SK-N-MC (cell line): ENCODE results near the gene KCNJ18.
"Not testable (repeated sequence)": the region's sequence is repeated elsewhere in the genome, so short reads cannot be mapped to it uniquely, and the experiment has no call there.

ENCODE experiments used
- DNase-seq: peaks from one replicate; pipeline ENCODE4 v3.0.0-alpha.2; 2011; ENCODE audit warnings: low read depth, low spot score
- H3K27ac ChIP-seq: fragments of 200-600 bp; sonication (generic); 2 replicates; pipeline ENCODE4 v1.5.1; 2016; ENCODE audit warnings: mixed run types
- H3K36me3 ChIP-seq: fragments of 200-600 bp; sonication (generic); 2 replicates; pipeline ENCODE4 v1.6.1; 2017; ENCODE audit warnings: antibody characterized with exemption, low read length, mixed read lengths; ENCODE audit not compliant: insufficient read depth
- H3K4me3 ChIP-seq: fragments of 200-600 bp; sonication (generic); 2 replicates; pipeline ENCODE4 v1.5.1; 2016
- H3K9ac ChIP-seq: fragments of 200-600 bp; sonication (generic); 2 replicates; pipeline ENCODE4 v1.8.0; 2017; ENCODE audit warnings: mixed run types, mixed read lengths; ENCODE audit not compliant: insufficient read length
- H3K9me3 ChIP-seq: fragments of 200-600 bp; sonication (generic); 2 replicates; pipeline ENCODE4 v1.6.1; 2017; ENCODE audit warnings: low read depth, mild to moderate bottlenecking, antibody characterized with exemption, low read length, moderate library complexity, mixed read lengths

The KCNJ18 gene

DNA sequence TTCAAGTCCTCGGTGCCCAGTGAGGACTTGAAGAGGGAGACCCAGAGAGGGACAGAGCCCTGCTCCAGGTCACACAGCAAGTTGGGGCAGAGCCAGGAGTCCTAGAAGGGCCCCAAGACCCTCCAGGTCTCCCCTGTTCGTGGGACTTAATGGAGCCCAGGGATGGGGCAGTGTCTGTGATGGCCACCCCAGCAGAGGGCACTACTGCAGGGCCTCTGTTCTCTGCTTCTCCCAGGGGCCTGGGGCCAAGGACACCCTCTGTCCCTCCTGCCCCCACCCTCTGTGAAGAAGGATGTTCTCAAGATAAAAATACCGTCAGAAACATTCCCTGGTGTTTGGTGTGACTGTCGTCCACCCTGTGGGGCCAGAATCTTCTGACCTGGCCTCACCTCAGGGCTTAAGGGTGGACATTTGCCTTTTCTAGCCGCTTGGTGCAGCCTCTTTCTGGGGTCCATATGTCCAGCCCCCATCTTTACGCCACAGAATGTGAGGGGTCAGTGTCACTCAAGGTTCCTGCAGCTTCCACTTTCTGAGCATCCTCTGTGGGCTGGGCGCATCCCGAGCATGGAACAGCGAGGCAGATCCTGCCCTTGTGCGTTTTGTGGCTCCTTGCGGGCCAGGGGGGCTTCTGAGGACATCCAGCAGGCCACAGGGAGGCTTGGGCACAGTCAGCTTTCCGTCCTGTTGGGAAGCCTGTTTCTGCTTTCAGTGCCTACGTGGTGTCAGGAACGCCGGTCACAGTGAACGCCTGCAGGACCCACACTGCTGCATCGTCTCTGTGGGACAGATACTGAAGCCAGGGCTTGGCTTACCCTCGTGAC, at the start of gene KCNJ18:
KCNJ18 (plus strand) TSS at position 641 of the 821 bp plus-strand sequence. CDS start 10,264 bp downstream, outside the sequence.
- not testable (repeated sequence) for H3K9ac ChIP-seq, DNase-seq, H3K9me3 ChIP-seq, H3K27ac ChIP-seq, H3K4me3 ChIP-seq, H3K36me3 ChIP-seq

DNA sequence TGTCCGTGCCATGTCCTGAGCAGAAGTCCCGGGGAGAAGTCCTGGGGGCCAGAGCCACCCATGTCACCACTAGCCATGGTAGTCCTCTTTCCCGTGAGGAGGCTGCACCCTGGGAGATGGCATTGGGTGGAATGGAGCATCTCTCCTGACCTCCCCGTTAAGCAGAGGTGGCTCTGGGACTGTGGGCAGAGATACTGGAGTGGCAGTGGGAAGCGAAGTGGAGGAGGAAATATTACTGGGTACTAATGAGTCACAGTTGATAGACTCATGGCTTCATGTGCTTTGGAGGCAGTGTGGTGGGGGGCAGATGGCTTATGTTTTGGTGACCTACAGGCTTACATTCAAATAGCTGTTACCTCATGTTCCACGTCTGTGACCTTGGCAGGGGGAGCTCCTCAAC, 44.2 kb upstream of the KCNJ18 start:
- not testable (repeated sequence) for H3K4me3 ChIP-seq, DNase-seq, H3K36me3 ChIP-seq, H3K9me3 ChIP-seq, H3K9ac ChIP-seq, H3K27ac ChIP-seq

DNA sequence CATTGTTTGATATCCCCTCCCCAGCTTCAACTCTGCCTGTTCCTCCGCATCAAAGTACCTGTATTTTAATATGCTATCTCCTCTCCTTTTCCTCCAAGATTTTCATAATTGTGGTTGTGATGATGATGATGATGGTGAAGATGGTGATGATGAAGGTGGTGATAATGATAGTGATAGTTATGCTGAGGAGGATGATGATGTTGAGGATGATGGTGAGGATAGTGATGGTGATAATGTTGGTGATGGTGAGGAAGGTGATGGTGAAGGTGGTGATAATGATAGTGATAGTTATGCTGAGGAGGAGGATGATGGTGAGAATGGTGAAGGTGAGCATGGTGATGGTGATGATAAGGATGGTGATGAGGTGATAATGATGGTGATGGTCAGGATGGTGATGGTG, 42.3 kb upstream of the KCNJ18 start:
- H3K27ac ChIP-seq, H3K9ac ChIP-seq, H3K9me3 ChIP-seq, DNase-seq, H3K4me3 ChIP-seq, H3K36me3 ChIP-seq: not testable (repeated sequence)

DNA sequence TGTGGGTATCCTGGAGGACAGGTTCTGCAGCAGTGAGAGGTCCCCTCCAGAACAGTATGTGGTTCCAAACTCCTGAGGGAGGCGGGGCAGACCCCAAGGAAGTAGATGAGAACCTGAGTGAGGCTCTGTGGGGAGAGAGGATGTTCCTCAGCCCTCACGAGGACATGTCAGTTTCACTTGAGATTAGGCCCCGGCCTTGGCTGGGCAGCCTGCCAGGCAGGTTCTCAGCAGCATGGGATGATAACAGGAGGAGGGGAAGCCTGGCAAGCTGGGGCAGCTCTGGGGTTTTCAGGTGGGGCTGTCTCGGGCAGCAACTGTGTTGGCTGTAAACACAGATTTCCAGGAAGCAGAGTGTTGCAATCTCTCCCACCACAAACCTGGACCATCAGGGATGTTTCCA, 40.3 kb upstream of the KCNJ18 start:
- not testable (repeated sequence) for H3K4me3 ChIP-seq, H3K9me3 ChIP-seq, H3K27ac ChIP-seq, DNase-seq, H3K36me3 ChIP-seq, H3K9ac ChIP-seq

DNA sequence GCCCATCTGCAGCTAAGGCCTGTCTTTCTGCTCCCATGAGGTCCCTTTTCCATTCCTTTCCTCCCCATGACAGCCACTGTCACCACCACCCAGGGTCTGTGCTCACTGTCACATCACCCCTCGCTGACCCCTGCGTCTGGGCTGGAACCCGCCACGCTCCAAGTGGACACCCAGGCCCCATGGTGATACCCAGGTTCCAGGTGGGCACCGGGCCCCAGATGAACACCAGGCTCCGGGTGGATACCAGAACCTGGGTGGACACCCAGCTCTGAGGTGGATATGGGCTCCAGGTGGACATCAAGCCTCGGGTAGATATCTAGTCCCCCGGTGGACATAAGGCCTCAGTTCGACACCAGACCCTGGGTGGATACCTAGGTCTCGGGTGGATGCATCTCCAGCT, 39.1 kb upstream of the KCNJ18 start:
- not testable (repeated sequence) for H3K9ac ChIP-seq, DNase-seq, H3K27ac ChIP-seq

DNA sequence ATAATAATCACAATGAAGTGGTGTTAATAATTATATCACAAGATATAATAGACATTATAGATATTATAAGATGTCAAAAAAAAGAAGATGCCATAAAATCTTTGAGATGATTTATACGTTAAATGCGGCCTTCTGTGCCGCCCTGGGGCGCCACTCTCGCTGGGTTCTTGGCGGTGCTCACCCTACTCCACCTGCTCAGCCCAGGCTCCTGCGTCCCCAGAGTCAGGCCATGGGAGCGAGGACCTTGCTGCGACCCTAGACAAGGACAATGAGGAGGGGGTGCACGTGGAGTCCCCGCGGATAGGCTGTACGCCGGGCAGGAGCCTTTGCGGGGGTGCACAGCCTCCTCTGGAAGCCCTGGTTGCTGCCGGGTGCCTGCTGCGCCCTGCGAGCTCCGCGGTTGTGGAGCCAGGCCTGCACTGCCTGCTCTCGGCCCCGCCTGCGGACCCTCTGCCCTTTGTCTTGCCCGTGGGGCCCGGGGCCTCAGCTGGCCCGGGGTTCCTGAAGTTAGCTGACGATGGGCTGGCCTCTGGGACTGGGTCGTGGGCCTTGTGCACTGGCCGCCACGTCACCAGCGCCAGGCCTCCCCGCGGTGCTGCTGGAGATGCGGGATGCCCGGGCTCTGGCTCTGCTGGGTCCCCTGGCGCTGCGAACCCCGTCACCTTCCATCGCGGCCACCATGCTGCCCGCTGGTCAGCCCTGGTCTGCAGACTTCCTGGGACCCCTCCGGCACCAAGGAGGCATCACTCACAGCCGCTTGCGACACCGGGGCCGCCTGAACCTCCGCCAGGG, 35.6 kb upstream of the KCNJ18 start:
- H3K9ac ChIP-seq, H3K27ac ChIP-seq, DNase-seq, H3K4me3 ChIP-seq, H3K36me3 ChIP-seq, H3K9me3 ChIP-seq: not testable (repeated sequence)

More for the DNA sequence above, 39.1 kb upstream of the KCNJ18 start:
- not testable (repeated sequence) for H3K4me3 ChIP-seq, H3K36me3 ChIP-seq, H3K9me3 ChIP-seq

DNA sequence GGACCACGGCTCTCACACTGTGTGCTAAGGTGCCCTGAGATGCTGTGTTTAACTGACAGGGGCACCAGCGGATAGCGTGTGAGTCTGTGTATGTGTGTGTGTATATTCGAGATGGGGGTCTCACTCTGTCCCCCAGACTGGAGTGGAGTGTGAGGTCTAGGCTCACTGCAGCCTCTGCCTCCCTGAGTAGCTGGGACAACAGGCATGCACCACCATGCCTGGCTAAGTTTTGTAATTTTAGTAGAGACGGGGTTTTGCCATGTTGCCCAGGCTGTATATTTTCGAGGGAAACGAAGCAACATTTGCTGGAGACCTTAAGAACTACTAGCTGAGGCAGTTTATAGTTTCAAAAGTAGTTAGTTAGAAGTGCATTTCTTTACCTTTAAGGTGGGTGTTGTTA, 32.7 kb upstream of the KCNJ18 start:
- H3K4me3 ChIP-seq, H3K27ac ChIP-seq, DNase-seq, H3K9me3 ChIP-seq, H3K9ac ChIP-seq, H3K36me3 ChIP-seq: not testable (repeated sequence)

DNA sequence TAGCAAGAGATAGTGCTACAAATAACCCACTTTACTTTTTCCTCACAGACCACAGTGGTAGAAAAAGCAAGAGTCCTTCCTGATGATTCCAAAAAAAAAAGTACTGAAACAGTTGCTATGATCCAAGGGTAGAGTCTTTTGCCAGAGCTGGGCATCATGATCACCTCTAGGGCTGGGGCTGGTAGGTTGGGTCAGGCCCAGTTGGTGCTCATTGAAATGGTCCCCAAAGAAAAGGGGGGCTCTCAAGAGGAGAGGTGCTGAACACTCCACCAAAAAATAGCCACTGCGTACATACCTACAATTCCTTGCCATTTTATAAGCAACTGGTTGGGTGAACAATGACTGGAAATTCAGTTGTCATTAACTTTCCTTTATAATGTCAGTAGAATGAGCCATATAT, 30.9 kb upstream of the KCNJ18 start:
- not testable (repeated sequence) for H3K4me3 ChIP-seq, H3K36me3 ChIP-seq, DNase-seq, H3K27ac ChIP-seq, H3K9ac ChIP-seq, H3K9me3 ChIP-seq

DNA sequence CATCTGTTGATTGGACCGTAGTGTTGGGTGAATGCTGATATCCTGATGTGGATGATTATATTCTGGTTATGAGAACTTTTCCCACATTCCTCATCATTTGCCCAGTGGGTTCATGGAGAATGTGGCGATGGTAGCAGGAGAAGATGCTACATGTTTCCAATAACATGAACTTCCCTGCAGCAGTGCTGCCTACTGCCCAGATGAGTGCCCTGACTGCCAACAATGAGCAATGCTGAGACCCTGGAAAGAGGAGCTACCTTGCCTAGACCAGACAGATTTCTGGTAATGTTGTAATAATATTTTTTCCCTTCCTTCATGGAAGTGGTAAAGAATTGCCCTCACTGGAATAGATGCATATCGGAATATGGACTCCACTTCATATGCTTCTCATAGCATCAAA, 29.2 kb upstream of the KCNJ18 start:
- H3K4me3 ChIP-seq, H3K9me3 ChIP-seq, H3K9ac ChIP-seq, H3K36me3 ChIP-seq, H3K27ac ChIP-seq, DNase-seq: not testable (repeated sequence)

DNA sequence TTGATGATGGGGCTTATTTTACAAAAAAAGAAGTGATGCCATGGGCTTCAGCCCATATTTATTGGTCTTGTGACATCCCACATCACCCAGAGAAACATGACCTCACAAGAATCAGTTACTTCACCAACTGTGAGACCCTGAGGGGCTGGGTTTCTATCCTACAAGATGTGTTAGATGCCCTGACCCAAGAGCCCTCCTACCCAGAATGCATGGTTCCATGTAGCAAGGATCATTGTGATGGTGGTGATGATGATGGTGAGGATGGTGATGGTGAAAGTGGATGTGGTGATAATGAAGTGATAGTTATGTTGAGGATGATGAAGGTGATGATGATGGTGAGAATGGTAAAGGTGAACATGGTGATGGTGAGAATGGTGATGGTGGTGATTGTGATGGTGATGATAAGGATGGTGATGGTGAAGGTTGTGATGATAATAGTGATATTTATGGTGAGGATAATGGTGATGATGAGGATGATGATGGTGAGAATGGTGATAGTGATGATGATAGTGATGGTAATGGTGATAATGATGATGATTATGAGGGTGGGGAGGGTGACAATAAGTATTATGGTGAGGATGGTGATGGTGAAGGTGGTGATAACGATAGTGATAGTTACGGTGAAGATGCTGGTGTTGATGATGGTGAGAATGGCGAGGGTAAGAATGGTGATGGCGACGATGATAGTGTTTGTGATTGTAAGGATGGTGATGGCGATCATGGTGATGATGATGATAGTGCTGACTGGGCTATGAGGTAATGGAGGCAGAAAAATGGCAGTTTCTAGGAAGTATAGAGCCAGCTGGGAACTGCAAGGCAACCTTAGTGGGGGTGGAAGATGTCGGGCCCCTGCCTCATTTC, 28.5 kb upstream of the KCNJ18 start:
- H3K27ac ChIP-seq, H3K36me3 ChIP-seq, H3K9ac ChIP-seq, DNase-seq, H3K9me3 ChIP-seq, H3K4me3 ChIP-seq: not testable (repeated sequence)

DNA sequence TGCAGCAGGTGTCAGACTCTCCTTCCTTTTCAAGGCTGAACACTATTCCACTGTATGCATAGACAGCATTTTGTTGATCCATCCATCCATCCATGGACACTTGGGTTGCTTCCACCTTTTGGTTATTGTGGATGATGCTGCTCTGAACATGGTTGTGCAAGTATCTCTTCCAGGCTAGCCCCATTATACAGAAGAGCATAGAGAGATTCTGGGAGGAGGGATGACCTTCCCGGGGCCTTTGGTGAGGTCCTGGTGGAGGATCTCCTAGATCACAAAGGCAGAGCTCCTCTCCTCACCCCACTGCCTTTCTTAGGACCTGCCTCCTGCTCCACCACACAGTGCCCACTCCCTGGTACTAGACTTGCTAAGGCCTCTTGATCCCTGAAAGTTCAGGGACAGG, 27.2 kb upstream of the KCNJ18 start:
- not testable (repeated sequence) for H3K9me3 ChIP-seq, H3K9ac ChIP-seq, H3K4me3 ChIP-seq, DNase-seq, H3K36me3 ChIP-seq, H3K27ac ChIP-seq

DNA sequence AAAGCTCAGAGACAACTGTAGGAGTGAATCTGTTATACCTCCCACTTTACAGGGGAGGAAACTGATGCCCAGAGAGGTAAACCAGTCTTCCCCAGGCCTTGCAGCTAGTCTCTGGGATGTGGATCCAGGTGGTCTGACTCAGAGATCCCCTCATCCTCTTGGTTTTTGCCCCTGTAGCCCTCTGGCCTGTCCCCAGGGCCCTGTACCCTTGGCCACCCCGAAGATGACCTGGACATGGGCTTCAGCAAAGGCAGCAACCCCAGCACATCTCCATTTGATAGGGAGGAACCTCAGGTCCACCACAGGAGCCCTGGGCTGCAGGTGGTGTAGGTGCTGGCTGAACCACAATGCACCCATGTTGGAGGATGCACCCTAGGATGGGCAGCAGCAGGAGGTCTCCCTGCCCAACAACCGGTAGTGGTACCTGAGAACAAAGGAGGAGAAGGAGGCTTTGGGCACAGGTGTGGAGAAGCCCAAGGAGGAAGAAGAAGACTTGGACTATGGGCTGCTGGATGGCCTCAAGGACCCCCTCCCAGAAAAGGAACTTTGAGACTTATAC, 26.3 kb upstream of the KCNJ18 start:
- H3K4me3 ChIP-seq, H3K27ac ChIP-seq, H3K9me3 ChIP-seq, H3K9ac ChIP-seq, DNase-seq, H3K36me3 ChIP-seq: not testable (repeated sequence)

DNA sequence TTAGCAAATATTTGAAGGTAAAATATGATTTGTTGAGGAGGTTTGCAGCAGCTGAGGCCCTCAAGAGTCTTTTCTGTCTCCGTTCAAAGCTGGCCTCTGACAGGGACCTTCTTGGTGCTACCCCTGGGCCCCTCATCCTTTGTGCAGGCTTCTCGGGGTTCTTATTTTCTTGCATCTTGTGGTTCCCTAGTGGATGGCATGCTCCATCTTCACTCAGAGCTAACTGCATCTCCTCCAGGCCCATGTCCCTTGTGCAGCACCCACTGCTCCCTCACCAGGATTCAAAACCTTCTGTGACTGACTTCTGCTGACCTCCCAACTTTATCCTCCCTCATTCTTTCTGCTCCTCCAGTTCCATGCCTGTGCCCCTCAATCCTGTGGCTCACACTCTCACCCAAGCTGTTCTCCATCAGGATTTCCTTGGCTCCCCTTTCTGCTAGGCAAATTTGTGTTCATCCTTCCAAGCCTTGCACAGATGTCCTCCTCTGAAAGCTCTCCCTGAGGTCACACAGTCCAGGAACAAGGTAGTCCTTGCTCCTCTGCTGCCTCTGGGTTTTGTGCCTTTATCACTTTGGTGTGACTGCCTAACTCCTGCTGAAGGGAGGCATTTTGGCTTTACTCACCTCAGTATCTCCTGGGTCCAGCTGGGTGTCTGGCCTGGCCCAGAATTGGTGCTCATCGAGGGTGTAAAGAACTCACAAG, 25.5 kb upstream of the KCNJ18 start:
- not testable (repeated sequence) for H3K9me3 ChIP-seq, H3K9ac ChIP-seq, H3K36me3 ChIP-seq, H3K27ac ChIP-seq, H3K4me3 ChIP-seq, DNase-seq
